ENCODE data around the gene SBK3.
"Not testable (repeated sequence)": the region's sequence is repeated elsewhere in the genome, so short reads cannot be mapped to it uniquely, and the experiment has no call there.

Gene SBK3

GRCh38 chr19:55545443-55545842 lies at the start of gene SBK3:
SBK3 (minus strand) TSS chr19:55545543; CDS start chr19:55545543, 0 bp downstream.
- DNase-seq (ENCODE audit: low spot score), result no peak

- DNase-seq (ENCODE audit: low spot score), result no peak
Measured at GRCh38 chr19:55593096-55593772, 47.9 kb upstream of the SBK3 start.

GRCh38 chr19:55592391-55593090 lies 47.2 kb upstream of the SBK3 start:
- no peak for DNase-seq (ENCODE audit: low spot score)

GRCh38 chr19:55591555-55591954 lies 46.2 kb upstream of the SBK3 start:
- no peak for DNase-seq (ENCODE audit: low spot score)

GRCh38 chr19:55590617-55591016 lies 45.3 kb upstream of the SBK3 start:
- no peak for DNase-seq (ENCODE audit: low spot score)

- no peak for DNase-seq (ENCODE audit: low spot score)
Measured at GRCh38 chr19:55590109-55590508, 44.8 kb upstream of the SBK3 start.

- DNase-seq (ENCODE audit: low spot score), result no peak
Measured at GRCh38 chr19:55588738-55589137, 43.4 kb upstream of the SBK3 start.

GRCh38 chr19:55586976-55587668 lies 41.8 kb upstream of the SBK3 start:
- peak; percentile 98 for DNase-seq (ENCODE audit: low spot score)

GRCh38 chr19:55585658-55586339 lies 40.5 kb upstream of the SBK3 start:
- peak; percentile 82 for DNase-seq (ENCODE audit: low spot score)

- DNase-seq (ENCODE audit: low spot score), result no peak
Measured at GRCh38 chr19:55584871-55585270, 39.5 kb upstream of the SBK3 start.

GRCh38 chr19:55583897-55584296 lies 38.6 kb upstream of the SBK3 start:
- DNase-seq (ENCODE audit: low spot score), result not testable (repeated sequence)

GRCh38 chr19:55582284-55582683 lies 36.9 kb upstream of the SBK3 start:
- not testable (repeated sequence) for DNase-seq (ENCODE audit: low spot score)

GRCh38 chr19:55581823-55582223 lies 36.5 kb upstream of the SBK3 start:
- DNase-seq (ENCODE audit: low spot score), result no peak

- DNase-seq (ENCODE audit: low spot score), result no peak
Measured at GRCh38 chr19:55581145-55581822, 35.9 kb upstream of the SBK3 start.

- DNase-seq (ENCODE audit: low spot score), result peak; percentile 89
Measured at GRCh38 chr19:55580628-55581144, 35.3 kb upstream of the SBK3 start, which contains the start of gene ZNF579. ZNF579 (minus strand) TSS chr19:55580848; CDS start chr19:55579639, 1,209 bp downstream.

- DNase-seq (ENCODE audit: low spot score), result peak; percentile 42
Measured at GRCh38 chr19:55579766-55580621, 34.7 kb upstream of the SBK3 start.

GRCh38 chr19:55578761-55579747 lies 33.7 kb upstream of the SBK3 start:
- no peak for DNase-seq (ENCODE audit: low spot score)

- DNase-seq (ENCODE audit: low spot score), result no peak
Measured at GRCh38 chr19:55578031-55578760, 32.9 kb upstream of the SBK3 start.

- no peak for DNase-seq (ENCODE audit: low spot score)
Measured at GRCh38 chr19:55576746-55577145, 31.4 kb upstream of the SBK3 start.

Measured in HuH-7 (cell line).